OCI-LY7 (cell line): ENCODE data around the gene MRTFB. TPM values are rescaled to one million over a fixed set of nuclear protein-coding genes. Genes with fewer than 3 reads are reported as not detected.

ENCODE experiments used
- BruUV-seq: library from RNA; stranded (reverse); fragments of 400-500 nt; replicated peaks from 2 replicates; lab custom pipeline; 2021; lab: Mats Ljungman, UMichigan
- CTCF ChIA-PET: fragments of 300-600 bp; sonication (Branson Sonifier 250); formaldehyde crosslinking; loops from one replicate; lab custom pipeline; 2022; ENCODE audit warnings: antibody characterized with exemption; ENCODE audit not compliant: unreplicated experiment; lab: Charles Lee
- POLR2A ChIA-PET: fragments of 300-600 bp; sonication (Branson Sonifier 250); formaldehyde crosslinking; loops from one replicate; lab custom pipeline; 2022; ENCODE audit warnings: antibody characterized with exemption; lab: Charles Lee
- DNase-seq: peaks from one replicate; pipeline ENCODE4 v3.0.0-alpha.2; 2015; ENCODE audit warnings: low spot score
- H2AFZ ChIP-seq: fragments of 200-600 bp; sonication (generic), shearing (Covaris generic); 2 replicates; pipeline ENCODE4 v1.6.1; 2014; ENCODE audit warnings: mild to moderate bottlenecking, antibody characterized with exemption, low read length, moderate library complexity
- H3K27ac ChIP-seq: fragments of 200-600 bp; sonication (generic); 2 replicates; pipeline ENCODE4 v1.5.1; 2014; ENCODE audit warnings: mixed run types, low read depth, mild to moderate bottlenecking, moderate library complexity, low read length, inconsistent platforms; ENCODE audit not compliant: poor library complexity, severe bottlenecking
- H3K36me3 ChIP-seq: fragments of 200-600 bp; sonication (generic); 2 replicates; pipeline ENCODE4 v1.6.1; 2014; ENCODE audit warnings: mild to moderate bottlenecking, antibody characterized with exemption, low read length, moderate library complexity, mixed read lengths; ENCODE audit not compliant: insufficient read depth
- H3K4me1 ChIP-seq: fragments of 200-600 bp; sonication (generic); 2 replicates; pipeline ENCODE4 v1.5.1; 2014; ENCODE audit warnings: mild to moderate bottlenecking, low read length; ENCODE audit not compliant: insufficient read depth, poor library complexity, severe bottlenecking
- H3K4me2 ChIP-seq: fragments of 200-600 bp; sonication (generic); 2 replicates; pipeline ENCODE4 v1.6.1; 2014; ENCODE audit warnings: mild to moderate bottlenecking, low read length
- H3K4me3 ChIP-seq: fragments of 200-600 bp; sonication (generic); 2 replicates; pipeline ENCODE4 v1.5.1; 2014; ENCODE audit warnings: mild to moderate bottlenecking, low read depth, low read length; ENCODE audit not compliant: poor library complexity, severe bottlenecking
- H3K79me2 ChIP-seq: fragments of 200-600 bp; sonication (generic); 2 replicates; pipeline ENCODE4 v1.6.1; 2016; ENCODE audit warnings: low read depth, mild to moderate bottlenecking, low read length, moderate library complexity, mixed read lengths; ENCODE audit not compliant: insufficient read depth
- H3K9me2 ChIP-seq: fragments of 200-600 bp; sonication (generic); 2 replicates; pipeline ENCODE4 v1.6.1; 2016; ENCODE audit warnings: mild to moderate bottlenecking, low read length, mixed read lengths; ENCODE audit not compliant: insufficient read depth
- H3K9me3 ChIP-seq: fragments of 200-600 bp; sonication (generic); 2 replicates; pipeline ENCODE4 v1.6.1; 2014; ENCODE audit warnings: mild to moderate bottlenecking, mixed run types, low read length, mixed read lengths
- H4K20me1 ChIP-seq: fragments of 200-600 bp; sonication (generic); 2 replicates; pipeline ENCODE4 v1.6.1; 2014; ENCODE audit warnings: mild to moderate bottlenecking, antibody characterized with exemption, low read length, moderate library complexity, mixed read lengths; ENCODE audit not compliant: insufficient read depth
- EZH2phosphoT487 ChIP-seq: fragments of 200-600 bp; sonication (generic); IDR thresholded peaks from 2 replicates; pipeline ENCODE4 v1.6.1; 2018; ENCODE audit warnings: low read depth, borderline replicate concordance, mild to moderate bottlenecking, mixed run types, antibody characterized with exemption, low read length, moderate library complexity, mixed read lengths
- intact Hi-C: fragments of 100-400 bp; cut with micrococcal nuclease; formaldehyde crosslinking; loops from one replicate; pipeline ENCODE4 v1.10.0; 2022; ENCODE audit not compliant: unreplicated experiment
- total RNA-seq, 2 experiments: library from RNA; depleted of rRNA in 1 of 2; stranded (reverse); fragments of >200 nt in 1 of 2; shearing (Covaris generic) in 1 of 2; gene quantifications; 2 replicates each; pipeline ENCODE4 v1.2.3, GENCODE V29; 2014 to 2022
- TF ChIP-seq, protein P1 (sequence below): fragments of 200-600 bp; sonication (generic); conservative IDR thresholded peaks from 2 replicates; pipeline ENCODE4 v1.5.1; 2014; ENCODE audit warnings: mild to moderate bottlenecking, antibody characterized with exemption, low read length, moderate library complexity, mixed read lengths

MRTFB gene
- total RNA-seq, 2 experiments from 2014 or later = 8.5 to 21.4 TPM

DNA sequence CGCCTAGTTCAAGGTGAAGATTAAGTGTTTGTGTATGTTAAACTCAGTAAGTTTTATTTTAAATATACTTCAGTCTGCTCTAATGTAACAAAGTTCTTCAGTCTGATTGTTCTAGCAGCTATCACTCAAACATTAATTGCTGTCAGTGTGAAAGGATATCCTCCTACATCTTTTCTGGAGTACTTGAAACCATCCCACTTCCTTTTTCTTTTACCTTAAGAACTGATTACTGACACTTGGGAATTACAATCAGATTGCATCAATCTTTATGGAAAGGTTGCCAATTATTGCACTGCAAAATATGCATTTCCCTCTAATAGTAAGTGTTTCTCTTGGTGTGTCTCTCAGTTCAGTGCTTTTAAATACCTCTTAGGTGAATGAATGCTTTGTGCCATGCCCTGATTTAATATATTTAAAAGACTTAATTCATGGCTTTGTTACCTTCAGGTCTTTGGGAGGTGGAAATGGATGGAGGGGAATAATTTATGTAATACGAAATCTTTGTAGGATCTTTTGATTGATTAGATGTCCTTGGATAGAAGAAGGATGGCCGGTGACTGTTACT lies 16.6 kb downstream of the MRTFB start:
- H4K20me1 ChIP-seq = no peaks in the 10 kb centered on the region
- H3K4me2 ChIP-seq = no peak overlapping the region
- no peaks in the 10 kb centered on the region for H3K4me1 ChIP-seq
- intact Hi-C loops = no loop called here
- H3K9me3 ChIP-seq = no peaks in the 10 kb centered on the region
- H2AFZ ChIP-seq = no peak overlapping the region
- ChIA-PET POLR2A (interaction anchor here (1.3 kb wide), 1 partner anchor 9 kb away, joined by 4 read pairs; no protein-coding TSS in a partner anchor), CTCF (no interaction called here)
- H3K36me3 ChIP-seq = peaks cover 4% of the 10 kb centered on the region; the same call in 1 of the 2 replicates
- H3K4me3 ChIP-seq = no peak overlapping the region
- no peaks in the 10 kb centered on the region for H3K79me2 ChIP-seq
- H3K9me2 ChIP-seq = no peaks in the 10 kb centered on the region
- no TSS peak for BruUV-seq
- no peak for DNase-seq
- H3K27ac ChIP-seq = no peak overlapping the region
- TF ChIP-seq, protein P1, sequence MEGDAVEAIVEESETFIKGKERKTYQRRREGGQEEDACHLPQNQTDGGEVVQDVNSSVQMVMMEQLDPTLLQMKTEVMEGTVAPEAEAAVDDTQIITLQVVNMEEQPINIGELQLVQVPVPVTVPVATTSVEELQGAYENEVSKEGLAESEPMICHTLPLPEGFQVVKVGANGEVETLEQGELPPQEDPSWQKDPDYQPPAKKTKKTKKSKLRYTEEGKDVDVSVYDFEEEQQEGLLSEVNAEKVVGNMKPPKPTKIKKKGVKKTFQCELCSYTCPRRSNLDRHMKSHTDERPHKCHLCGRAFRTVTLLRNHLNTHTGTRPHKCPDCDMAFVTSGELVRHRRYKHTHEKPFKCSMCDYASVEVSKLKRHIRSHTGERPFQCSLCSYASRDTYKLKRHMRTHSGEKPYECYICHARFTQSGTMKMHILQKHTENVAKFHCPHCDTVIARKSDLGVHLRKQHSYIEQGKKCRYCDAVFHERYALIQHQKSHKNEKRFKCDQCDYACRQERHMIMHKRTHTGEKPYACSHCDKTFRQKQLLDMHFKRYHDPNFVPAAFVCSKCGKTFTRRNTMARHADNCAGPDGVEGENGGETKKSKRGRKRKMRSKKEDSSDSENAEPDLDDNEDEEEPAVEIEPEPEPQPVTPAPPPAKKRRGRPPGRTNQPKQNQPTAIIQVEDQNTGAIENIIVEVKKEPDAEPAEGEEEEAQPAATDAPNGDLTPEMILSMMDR = no peak
- TF ChIP-seq EZH2phosphoT487 = no peak

DNA sequence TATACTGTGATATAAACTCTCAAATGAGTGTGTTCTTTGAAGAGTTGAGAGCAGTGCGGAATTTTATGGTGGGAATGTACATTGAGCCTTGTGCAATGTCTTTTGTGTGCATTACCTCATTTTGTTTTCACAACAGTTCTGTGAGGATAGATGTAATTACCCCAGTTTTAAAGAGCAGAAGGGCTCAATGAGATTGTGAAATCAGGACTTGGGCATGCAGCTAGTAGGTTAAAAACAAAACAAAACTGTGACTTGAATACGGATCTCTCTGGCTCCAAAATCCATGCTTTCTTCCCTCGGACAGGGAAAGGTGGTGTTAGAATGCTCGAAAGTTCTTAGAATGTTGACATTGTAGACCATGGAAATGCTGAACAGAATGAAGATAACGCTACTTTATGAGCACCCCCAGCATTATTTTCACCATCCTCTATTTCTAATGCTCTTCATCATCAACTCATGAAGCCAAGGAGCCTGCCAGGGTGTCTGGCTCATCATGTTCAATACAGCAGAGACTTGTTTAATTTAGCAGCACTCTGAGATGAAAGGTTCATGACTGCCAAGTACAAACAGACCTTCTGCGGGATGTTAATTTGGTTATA lies 17.1 kb downstream of the MRTFB start:
- POLR2A ChIA-PET = no interaction called here
- no peak overlapping the region for H3K4me3 ChIP-seq
- peaks cover 4% of the 10 kb centered on the region; the same call in 1 of the 2 replicates for H3K36me3 ChIP-seq
- H3K27ac ChIP-seq = no peak overlapping the region
- no peak overlapping the region for H2AFZ ChIP-seq
- no peaks in the 10 kb centered on the region for H3K9me3 ChIP-seq
- no TSS peak for BruUV-seq
- CTCF ChIA-PET = no interaction called here
- no peak for DNase-seq
- no peaks in the 10 kb centered on the region for H3K4me1 ChIP-seq
- H3K9me2 ChIP-seq = no peaks in the 10 kb centered on the region
- TF ChIP-seq EZH2phosphoT487 = no peak
- TF ChIP-seq, protein P1 = no peak
- intact Hi-C loops = no loop called here
- no peaks in the 10 kb centered on the region for H3K79me2 ChIP-seq
- H3K4me2 ChIP-seq = no peak overlapping the region
- no peaks in the 10 kb centered on the region for H4K20me1 ChIP-seq

DNA sequence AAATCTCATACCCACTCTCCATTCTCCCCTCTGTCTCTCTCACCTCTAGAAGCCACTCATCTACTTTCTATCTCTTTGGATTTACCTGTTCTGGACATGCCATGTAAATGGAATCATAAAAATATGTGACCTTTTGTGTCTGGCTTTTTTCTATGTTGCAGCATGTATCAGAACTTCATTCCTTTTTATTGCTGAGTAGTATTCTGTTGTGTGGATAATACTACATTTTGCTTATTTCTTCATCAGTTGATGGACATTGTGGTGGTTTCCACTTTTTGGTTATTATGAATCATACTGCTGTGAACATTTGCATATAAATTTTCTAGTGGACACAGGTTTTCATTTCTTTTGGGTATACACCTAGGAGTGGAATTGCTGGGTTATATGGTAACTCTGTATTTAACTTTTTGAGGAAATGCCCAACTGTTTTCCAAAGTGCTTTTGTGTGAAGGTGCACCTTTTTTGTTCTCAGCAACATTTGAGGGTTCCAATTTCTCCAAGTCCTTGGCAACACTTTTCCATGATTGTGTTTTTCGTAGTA lies 18.2 kb downstream of the MRTFB start:
- POLR2A ChIA-PET = no interaction called here
- Histone ChIP-seq H3K27ac (no peak overlapping the region), H3K9me2 (no peaks in the 10 kb centered on the region), H3K4me3 (no peak overlapping the region), H3K9me3 (no peaks in the 10 kb centered on the region), H3K4me1 (no peaks in the 10 kb centered on the region), H3K79me2 (no peaks in the 10 kb centered on the region), H3K4me2 (no peak overlapping the region), H2AFZ (no peak overlapping the region), H3K36me3 (no peaks in the 10 kb centered on the region), H4K20me1 (no peaks in the 10 kb centered on the region)
- CTCF ChIA-PET = no interaction called here
- no peak for DNase-seq
- BruUV-seq = no TSS peak
- intact Hi-C loops = no loop called here
- TF ChIP-seq, protein P1 = no peak
- TF ChIP-seq EZH2phosphoT487 = no peak
